Mesenchymal stem cell (in vitro differentiated cells and primary cell): ENCODE data around the gene LYSMD2.

Source experiments
- DNase-seq: peaks from one replicate; pipeline ENCODE4 v3.0.0-alpha.2; 2013
- H2AFZ ChIP-seq: one replicate; pipeline ENCODE4 v1.6.1; 2013; ENCODE audit warnings: low read depth, mild to moderate bottlenecking, control low read depth, inconsistent platforms, low read length, moderate library complexity
- H2AK5ac ChIP-seq: 2 replicates; pipeline ENCODE4 v1.6.1; 2013; ENCODE audit warnings: low read length, moderate library complexity, mild to moderate bottlenecking, inconsistent platforms; ENCODE audit not compliant: severe bottlenecking
- H2BK120ac ChIP-seq: one replicate; pipeline ENCODE4 v1.6.1; 2013; ENCODE audit warnings: low read depth, mild to moderate bottlenecking, inconsistent platforms, low read length, moderate library complexity
- H2BK12ac ChIP-seq, 2 experiments: one replicate each; pipeline ENCODE4 v1.6.1; 2013; ENCODE audit warnings: inconsistent platforms in 2 of 2, low read length in 2 of 2, mild to moderate bottlenecking in 2 of 2, moderate library complexity in 2 of 2, control low read depth in 1 of 2
- H2BK15ac ChIP-seq: one replicate; pipeline ENCODE4 v1.6.1; 2013; ENCODE audit warnings: mild to moderate bottlenecking, low read depth, inconsistent platforms; ENCODE audit not compliant: poor library complexity, severe bottlenecking
- H2BK5ac ChIP-seq: 2 replicates; pipeline ENCODE4 v1.6.1; 2013; ENCODE audit warnings: low read depth, mild to moderate bottlenecking, low read length, control low read depth, inconsistent platforms; ENCODE audit not compliant: poor library complexity, severe bottlenecking
- H3K14ac ChIP-seq, 2 experiments: one replicate each; pipeline ENCODE4 v1.6.1; 2013; ENCODE audit warnings: inconsistent platforms in 2 of 2, low read length in 2 of 2, control low read depth in 1 of 2, mild to moderate bottlenecking in 1 of 2, moderate library complexity in 1 of 2
- H3K18ac ChIP-seq, 2 experiments: one replicate each; pipeline ENCODE4 v1.6.1; 2013; ENCODE audit warnings: inconsistent platforms in 2 of 2, low read length in 2 of 2, control low read depth in 1 of 2, low read depth in 1 of 2, mild to moderate bottlenecking in 1 of 2
- H3K23ac ChIP-seq, 2 experiments: one replicate each; pipeline ENCODE4 v1.6.1; 2013; ENCODE audit warnings: inconsistent platforms in 2 of 2, low read length in 2 of 2, mild to moderate bottlenecking in 2 of 2, moderate library complexity in 2 of 2, control low read depth in 1 of 2
- H3K27ac ChIP-seq: 2 replicates; pipeline ENCODE4 v1.5.1; 2013; ENCODE audit warnings: mild to moderate bottlenecking, moderate library complexity, low read length, control low read depth, inconsistent platforms; ENCODE audit not compliant: poor library complexity, severe bottlenecking
- H3K27me3 ChIP-seq, 2 experiments: 2 replicates each; pipeline versions ENCODE4 v1.6.1 to v1.7.0; 2013; ENCODE audit warnings: low read length in 2 of 2, mild to moderate bottlenecking in 2 of 2, moderate library complexity in 2 of 2, control low read depth in 1 of 2, inconsistent platforms in 1 of 2; ENCODE audit not compliant: control insufficient read depth in 1 of 2, insufficient read depth in 1 of 2
- H3K36me3 ChIP-seq, 2 experiments: 2 replicates each; pipeline versions ENCODE4 v1.6.1 to v1.7.0; 2013; ENCODE audit warnings: low read length in 2 of 2, control low read depth in 1 of 2, inconsistent platforms in 1 of 2, low read depth in 1 of 2, mild to moderate bottlenecking in 1 of 2; ENCODE audit not compliant: insufficient read depth in 2 of 2, control insufficient read depth in 1 of 2
- H3K4ac ChIP-seq, 2 experiments: one replicate each; pipeline ENCODE4 v1.6.1; 2013; ENCODE audit warnings: inconsistent platforms in 2 of 2, low read length in 2 of 2, mild to moderate bottlenecking in 2 of 2, moderate library complexity in 2 of 2, control low read depth in 1 of 2, low read depth in 1 of 2
- H3K4me1 ChIP-seq: 2 replicates; pipeline ENCODE4 v1.6.1; 2013; ENCODE audit warnings: low read depth, low read length, control low read depth; ENCODE audit not compliant: control insufficient read depth, insufficient read depth
- H3K4me2 ChIP-seq: 2 replicates; pipeline ENCODE4 v1.6.1; 2013; ENCODE audit warnings: low read length, mild to moderate bottlenecking, inconsistent platforms; ENCODE audit not compliant: poor library complexity, severe bottlenecking
- H3K4me3 ChIP-seq, 2 experiments: 2 replicates each; pipeline versions ENCODE4 v1.5.1 to v1.7.0; 2013; ENCODE audit warnings: low read length in 2 of 2, mild to moderate bottlenecking in 2 of 2, control low read depth in 1 of 2, low read depth in 1 of 2; ENCODE audit not compliant: insufficient read depth in 1 of 2
- H3K79me1 ChIP-seq: replicated peaks from 2 replicates; pipeline ENCODE4 v1.6.1; 2013; ENCODE audit warnings: mild to moderate bottlenecking, control low read depth, low read length, inconsistent platforms; ENCODE audit not compliant: poor library complexity, severe bottlenecking
- H3K9ac ChIP-seq: 2 replicates; pipeline ENCODE4 v1.7.0; 2013; ENCODE audit warnings: mild to moderate bottlenecking, low read length, moderate library complexity
- H3K9me3 ChIP-seq: 2 replicates; pipeline ENCODE4 v1.7.0; 2013; ENCODE audit warnings: mild to moderate bottlenecking, low read length; ENCODE audit not compliant: control insufficient read depth
- H4K8ac ChIP-seq: one replicate; pipeline ENCODE4 v1.6.1; 2013; ENCODE audit warnings: inconsistent platforms, mild to moderate bottlenecking, low read length, moderate library complexity
- H4K91ac ChIP-seq: one replicate; pipeline ENCODE4 v1.6.1; 2013; ENCODE audit warnings: mild to moderate bottlenecking, low read length, inconsistent platforms
- WGBS: methylation state at CpG from one replicate; pipeline ENCODE4 v1.1.7; 2013; ENCODE audit warnings: mixed read lengths; 5-methylcytosine and 5-hydroxymethylcytosine counted together

Gene LYSMD2

GRCh38 chr15:51758645-51759044, 21.2 kb upstream of the LYSMD2 start:
- peak overlapping the region; percentile 47 for H3K9ac ChIP-seq
- peak overlapping the region in 1 of 2 experiments; percentile 23 for H2BK12ac ChIP-seq
- H2BK15ac ChIP-seq = no peak overlapping the region
- H3K4me3 ChIP-seq = peak overlapping the region in 1 of 2 experiments; percentile 44
- no peak overlapping the region for H2BK120ac ChIP-seq
- no peaks in the 10 kb centered on the region for H3K79me1 ChIP-seq
- peak overlapping the region in 1 of 2 experiments; percentile 28 for H3K14ac ChIP-seq
- H3K23ac ChIP-seq = no peak overlapping the region
- H3K4ac ChIP-seq = no peak overlapping the region
- peak overlapping the region; percentile 53 for H2AFZ ChIP-seq
- no peaks in the 10 kb centered on the region for H3K9me3 ChIP-seq
- H2AK5ac ChIP-seq = no peak overlapping the region
- H2BK5ac ChIP-seq = no peak overlapping the region
- no peak overlapping the region for H3K27ac ChIP-seq
- whole genome bisulfite sequencing = 37% methylated on average over 1 of the region's 1 CpG
- no peak overlapping the region for H4K91ac ChIP-seq
- no peaks in the 10 kb centered on the region for H3K4me1 ChIP-seq
- peak; percentile 78 for DNase-seq
- H4K8ac ChIP-seq = no peak overlapping the region
- no peak overlapping the region for H3K4me2 ChIP-seq
- H3K27me3 ChIP-seq = peaks cover 0 to 40% of the 10 kb centered on the region in 2 experiments
- H3K36me3 ChIP-seq = no peaks in the 10 kb centered on the region
- peak overlapping the region in 1 of 2 experiments; percentile 29 for H3K18ac ChIP-seq

GRCh38 chr15:51757450-51757849, 20.0 kb upstream of the LYSMD2 start:
- Histone ChIP-seq H3K27me3 (peaks cover 0 to 51% of the 10 kb centered on the region in 2 experiments), H3K4me2 (no peak overlapping the region), H3K23ac (no peak overlapping the region), H2BK15ac (no peak overlapping the region), H2BK120ac (no peak overlapping the region), H2AFZ (no peak overlapping the region), H3K79me1 (no peaks in the 10 kb centered on the region), H3K9me3 (no peaks in the 10 kb centered on the region), H3K4me3 (no peak overlapping the region), H3K4me1 (no peaks in the 10 kb centered on the region), H4K91ac (no peak overlapping the region), H2AK5ac (no peak overlapping the region), H3K27ac (no peak overlapping the region), H3K18ac (peak overlapping the region; percentile 46 to 56), H2BK5ac (no peak overlapping the region), H3K36me3 (no peaks in the 10 kb centered on the region), H3K4ac (no peak overlapping the region), H3K14ac (no peak overlapping the region), H2BK12ac (peak overlapping the region in 1 of 2 experiments; percentile 52), H4K8ac (no peak overlapping the region), H3K9ac (no peak overlapping the region)
- no peak for DNase-seq
- 79% methylated on average over 2 of the region's 2 CpGs for whole genome bisulfite sequencing

- 94% methylated on average over 1 of the region's 4 CpGs for WGBS
- peak overlapping the region in 1 of 2 experiments; percentile 24 for H2BK12ac ChIP-seq
- no peak overlapping the region for H3K14ac ChIP-seq
- H4K8ac ChIP-seq = no peak overlapping the region
- no peaks in the 10 kb centered on the region for H3K9me3 ChIP-seq
- H3K18ac ChIP-seq = no peak overlapping the region
- no peaks in the 10 kb centered on the region for H3K36me3 ChIP-seq
- no peak overlapping the region for H2BK15ac ChIP-seq
- H3K4me2 ChIP-seq = no peak overlapping the region
- peaks cover 0 to 51% of the 10 kb centered on the region in 2 experiments for H3K27me3 ChIP-seq
- H3K27ac ChIP-seq = no peak overlapping the region
- no peaks in the 10 kb centered on the region for H3K79me1 ChIP-seq
- H2BK120ac ChIP-seq = no peak overlapping the region
- peaks cover 3% of the 10 kb centered on the region for H3K4me1 ChIP-seq
- no peak overlapping the region for H3K23ac ChIP-seq
- H2AFZ ChIP-seq = no peak overlapping the region
- DNase-seq = no peak
- H3K4me3 ChIP-seq = no peak overlapping the region
- no peak overlapping the region for H4K91ac ChIP-seq
- H3K4ac ChIP-seq = no peak overlapping the region
- no peak overlapping the region for H2BK5ac ChIP-seq
- no peak overlapping the region for H2AK5ac ChIP-seq
- H3K9ac ChIP-seq = no peak overlapping the region
Measured at GRCh38 chr15:51756482-51756881, 19.0 kb upstream of the LYSMD2 start.

- Histone ChIP-seq H3K4ac (no peak overlapping the region), H3K18ac (no peak overlapping the region), H3K27me3 (peaks cover 0 to 57% of the 10 kb centered on the region in 2 experiments), H3K79me1 (no peaks in the 10 kb centered on the region), H3K27ac (no peak overlapping the region), H3K23ac (no peak overlapping the region), H3K4me1 (peaks cover 8% of the 10 kb centered on the region), H3K4me2 (no peak overlapping the region), H2AK5ac (no peak overlapping the region), H2BK12ac (no peak overlapping the region), H3K9ac (no peak overlapping the region), H3K9me3 (no peaks in the 10 kb centered on the region), H4K91ac (no peak overlapping the region), H2BK15ac (no peak overlapping the region), H2AFZ (no peak overlapping the region), H3K36me3 (no peaks in the 10 kb centered on the region), H2BK5ac (no peak overlapping the region), H4K8ac (no peak overlapping the region), H2BK120ac (no peak overlapping the region), H3K14ac (no peak overlapping the region), H3K4me3 (no peak overlapping the region)
- no peak for DNase-seq
- WGBS = 84% methylated on average over 4 of the region's 4 CpGs
Measured at GRCh38 chr15:51755790-51756189, 18.3 kb upstream of the LYSMD2 start.
